Measurements from ENCODE around the gene TJAP1. TPM values are rescaled to one million over a fixed set of nuclear protein-coding genes. Genes with fewer than 3 reads are reported as not detected.

Gene TJAP1
- total RNA-seq (2022; extraction: Qiagen RNA extraction), result 14.9 to 21.6 TPM (median 17.8 TPM) in 5 replicates

GRCh38 chr6:43477235-43478007 lies at the start of gene TJAP1:
Gene TJAP1, plus strand, starts transcription at chr6:43477570. Its CDS starts 21,432 bp downstream, at chr6:43499002.

GRCh38 chr6:43455531-43456428 lies 21.6 kb upstream of the TJAP1 start, which contains the start of gene DLK2:
Gene DLK2, minus strand, starts transcription at chr6:43455548. Its CDS starts 723 bp downstream, at chr6:43454825.

GRCh38 chr6:43509984-43510826 lies 32.8 kb downstream of the TJAP1 start, which contains the start of gene LRRC73:
Gene LRRC73, minus strand, starts transcription at chr6:43510346. Its CDS starts 561 bp downstream, at chr6:43509785.

GRCh38 chr6:43516697-43517504 lies 39.5 kb downstream of the TJAP1 start, which contains the start of the genes POLR1C and YIPF3:
Gene POLR1C, plus strand, starts transcription at chr6:43517089. Its CDS starts 21 bp downstream, at chr6:43517110.
Gene YIPF3, minus strand, starts transcription at chr6:43516926. Its CDS starts 119 bp downstream, at chr6:43516807.

Other genes starting within 250 kb of the TJAP1 start
- 77.1 to 92.6 TPM (median 87.3 TPM) in 5 replicates for gene DNPH1, start 248.1 kb upstream of the TJAP1 start, total RNA-seq (2022; extraction: Qiagen RNA extraction)
- 0.02 to 0.07 TPM (median 0.05 TPM) in 5 replicates for gene TTBK1, start 234.1 kb upstream of the TJAP1 start, total RNA-seq (2022; extraction: Qiagen RNA extraction)
- gene SLC22A7, start 179.3 kb upstream of the TJAP1 start, total RNA-seq (2022; extraction: Qiagen RNA extraction), result not detected in 5 replicates
- 0.11 to 0.71 TPM (median 0.28 TPM) in 5 replicates for gene CRIP3, start 168.7 kb upstream of the TJAP1 start, total RNA-seq (2022; extraction: Qiagen RNA extraction)
- gene ZNF318, start 107.9 kb upstream of the TJAP1 start, total RNA-seq (2022; extraction: Qiagen RNA extraction), result 4.1 to 6.3 TPM (median 5.9 TPM) in 5 replicates
- 4.4 to 10.1 TPM (median 9.4 TPM) in 5 replicates for gene ABCC10, start 50.0 kb upstream of the TJAP1 start, total RNA-seq (2022; extraction: Qiagen RNA extraction)
- 4.5 to 7.3 TPM (median 7.0 TPM) in 5 replicates for gene DLK2, start 22.0 kb upstream of the TJAP1 start, total RNA-seq (2022; extraction: Qiagen RNA extraction)
- 0.56 to 0.96 TPM (median 0.95 TPM) in 5 replicates for gene LRRC73, start 32.8 kb downstream of the TJAP1 start, total RNA-seq (2022; extraction: Qiagen RNA extraction)
- 59.5 to 67.1 TPM (median 65.5 TPM) in 5 replicates for gene YIPF3, start 39.4 kb downstream of the TJAP1 start, total RNA-seq (2022; extraction: Qiagen RNA extraction)
- 40.0 to 46.9 TPM (median 41.8 TPM) in 5 replicates for gene POLR1C, start 39.5 kb downstream of the TJAP1 start, total RNA-seq (2022; extraction: Qiagen RNA extraction)
- 24.3 to 29.7 TPM (median 27.4 TPM) in 5 replicates for gene XPO5, start 98.5 kb downstream of the TJAP1 start, total RNA-seq (2022; extraction: Qiagen RNA extraction)
- 7.5 to 10.7 TPM (median 9.4 TPM) in 5 replicates for gene POLH, start 98.6 kb downstream of the TJAP1 start, total RNA-seq (2022; extraction: Qiagen RNA extraction)
- 12.5 to 18.1 TPM (median 15.9 TPM) in 5 replicates for gene GTPBP2, start 151.7 kb downstream of the TJAP1 start, total RNA-seq (2022; extraction: Qiagen RNA extraction)
- 32.3 to 36.0 TPM (median 34.2 TPM) in 5 replicates for gene MAD2L1BP, start 158.3 kb downstream of the TJAP1 start, total RNA-seq (2022; extraction: Qiagen RNA extraction)
- gene RSPH9, start 167.5 kb downstream of the TJAP1 start, total RNA-seq (2022; extraction: Qiagen RNA extraction), result 0.14 to 0.39 TPM (median 0.27 TPM) in 5 replicates
- gene MRPS18A, start 210.2 kb downstream of the TJAP1 start, total RNA-seq (2022; extraction: Qiagen RNA extraction), result 47.9 to 55.2 TPM (median 51.5 TPM) in 5 replicates